Spleen (tissue), 11 donors: ENCODE data around the gene ABI1. TPM values are rescaled to one million over a fixed set of nuclear protein-coding genes. Genes with fewer than 3 reads are reported as not detected.
A peak's percentile ranks its signal among the peaks of the same experiment; 100 is the strongest.

Source experiments
- DNase-seq: peaks from one replicate; pipeline ENCODE4 v3.0.0-alpha.2; 2020
- H3K27ac ChIP-seq, 8 donors: fragments of 200-600 bp; sonication (generic) in 7 of 8; 1 replicate in 4 of 8; 2 replicates in 4 of 8; pipeline versions ENCODE4 v1.5.0 to v1.8.0; 2016 to 2021; ENCODE audit warnings: inconsistent platforms in 4 of 8, mild to moderate bottlenecking in 4 of 8, moderate library complexity in 1 of 8
- H3K27me3 ChIP-seq, 7 donors: fragments of 200-600 bp; sonication (generic) in 6 of 7; replicated peaks in 1 of 7; 1 replicate in 4 of 7; 2 replicates in 3 of 7; pipeline versions ENCODE4 v1.5.0 to v1.8.0; 2016 to 2021; ENCODE audit warnings: inconsistent platforms in 3 of 7, mild to moderate bottlenecking in 1 of 7
- H3K36me3 ChIP-seq, 6 donors: fragments of 200-600 bp; sonication (generic) in 5 of 6; 1 replicate in 4 of 6; 2 replicates in 2 of 6; pipeline versions ENCODE4 v1.5.0 to v1.8.0; 2016 to 2021; ENCODE audit warnings: inconsistent platforms in 2 of 6
- H3K4me1 ChIP-seq, 6 donors: fragments of 200-600 bp; sonication (generic) in 5 of 6; 1 replicate in 3 of 6; 2 replicates in 3 of 6; pipeline versions ENCODE4 v1.5.0 to v1.8.0; 2016 to 2021; ENCODE audit warnings: inconsistent platforms in 3 of 6
- H3K4me3 ChIP-seq, 8 donors: fragments of 200-600 bp; sonication (generic) in 7 of 8; 1 replicate in 4 of 8; 2 replicates in 4 of 8; pipeline versions ENCODE4 v1.5.0 to v1.8.0; 2016 to 2021; ENCODE audit warnings: inconsistent platforms in 4 of 8, mild to moderate bottlenecking in 4 of 8, moderate library complexity in 2 of 8
- H3K9me3 ChIP-seq, 8 donors: fragments of 200-600 bp; sonication (generic) in 7 of 8; 1 replicate in 4 of 8; 2 replicates in 4 of 8; pipeline versions ENCODE4 v1.5.0 to v1.8.0; 2016 to 2021; ENCODE audit warnings: inconsistent platforms in 4 of 8
- POLR2A ChIP-seq, 3 donors: fragments of 450-650 bp; IDR thresholded peaks; one replicate each; pipeline ENCODE4 v1.5.1; 2017; ENCODE audit warnings: antibody characterized with exemption in 3 of 3, mild to moderate bottlenecking in 1 of 3
- POLR2AphosphoS5 ChIP-seq, 3 donors: sonication (generic); formaldehyde crosslinking; IDR thresholded peaks; one replicate each; pipeline ENCODE4 v1.5.1; 2017; ENCODE audit warnings: antibody characterized with exemption in 3 of 3
- WGBS, 5 donors: extraction: QIAGEN DNeasy Blood & Tissue Kit in 3 of 5; methylation state at CpG; one replicate each; pipeline versions ENCODE4 v1.1.5 to v1.1.7; 2013 to 2018; 5-methylcytosine and 5-hydroxymethylcytosine counted together
- intact Hi-C: fragments of 100-400 bp; cut with DNase I; formaldehyde crosslinking; loops from one replicate; pipeline ENCODE4 v1.15.0; 2023; ENCODE audit warnings: low total_unique reads
- polyA plus RNA-seq, 3 donors: library from polyadenylated mRNA; stranded (reverse); fragments of 200-250 nt; gene quantifications; one replicate each; pipeline ENCODE4 v1.2.1, GENCODE V29; 2013
- total RNA-seq, 7 donors: library from RNA; depleted of rRNA in 3 of 7; stranded (reverse); fragments of >200 nt in 3 of 7; fragmentation: NEBNext Ultra II Directional in 4 of 7; extraction: Animal tissue kit (Norgen Biotek cat#: 25700) in 4 of 7; gene quantifications; one replicate each; pipeline versions ENCODE4 v1.1.0 to v1.2.1, GENCODE V29; 2016 to 2021
- TF ChIP-seq, protein P1 (sequence below), 11 experiments: fragments of 200-600 bp in 7 of 11; fragments of 450-650 bp in 4 of 11; sonication (generic) in 4 of 11; IDR thresholded peaks in 8 of 11; conservative IDR thresholded peaks in 3 of 11; 1 replicate in 7 of 11; 2 replicates in 4 of 11; pipeline versions ENCODE4 v1.4.0 to v1.8.0; 2016 to 2021; ENCODE audit warnings: antibody characterized with exemption in 11 of 11, inconsistent platforms in 4 of 11, mild to moderate bottlenecking in 1 of 11
- donor health status: healthy with polysubstance abuse.
- donor health status: DM: no; HTN: no; CAD: no; lungs with moderate emphysema.
- donor health status: DM: no; HTN: no; CAD: no.
- donor health status: Bipolar disorder and iron deficiency.
- donor health status: healthy.
- donor health status: DM: no; HTN: no; CAD: no.
- donor health status: DM: yes; HTN: yes; CAD: no.

Gene ABI1
- total and polyA plus RNA-seq, 10 donors: 33.4 to 74.0 (median 55.9) TPM

DNA sequence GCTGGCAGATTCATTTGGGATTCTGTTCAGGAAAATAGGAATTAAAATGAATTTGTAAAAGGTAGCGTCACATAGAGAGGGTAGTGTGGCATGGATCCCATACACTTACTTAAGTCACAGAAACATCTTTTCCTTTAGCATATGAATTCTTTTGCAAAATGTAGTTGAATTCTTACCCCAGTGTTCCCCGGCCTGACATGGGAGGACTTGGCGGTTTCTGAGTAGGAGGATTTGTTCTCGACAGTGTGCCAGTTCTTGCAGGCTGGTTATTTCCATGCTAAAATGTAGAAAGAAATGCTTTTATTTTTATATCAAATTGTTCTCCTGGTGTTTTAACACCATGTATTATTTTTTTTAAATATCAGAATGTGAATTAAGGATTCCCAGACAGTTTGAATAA lies 90.7 kb downstream of the ABI1 start:
- H3K9me3 ChIP-seq: no peaks in the 10 kb centered on the region
- H3K27me3 ChIP-seq: no peaks in the 10 kb centered on the region
- peaks cover 0 to 52% (median 18%) of the 10 kb centered on the region in 6 donors for H3K36me3 ChIP-seq
- no peak overlapping the region for H3K27ac ChIP-seq
- no peak for DNase-seq
- peaks cover 0 to 18% (median 0%) of the 10 kb centered on the region in 6 donors for H3K4me1 ChIP-seq
- H3K4me3 ChIP-seq: no peak overlapping the region
- intact Hi-C loops: no loop called here
- TF ChIP-seq POLR2A (IDR thresholded peaks at IDR 0.05): no peak
- TF ChIP-seq, protein P1, sequence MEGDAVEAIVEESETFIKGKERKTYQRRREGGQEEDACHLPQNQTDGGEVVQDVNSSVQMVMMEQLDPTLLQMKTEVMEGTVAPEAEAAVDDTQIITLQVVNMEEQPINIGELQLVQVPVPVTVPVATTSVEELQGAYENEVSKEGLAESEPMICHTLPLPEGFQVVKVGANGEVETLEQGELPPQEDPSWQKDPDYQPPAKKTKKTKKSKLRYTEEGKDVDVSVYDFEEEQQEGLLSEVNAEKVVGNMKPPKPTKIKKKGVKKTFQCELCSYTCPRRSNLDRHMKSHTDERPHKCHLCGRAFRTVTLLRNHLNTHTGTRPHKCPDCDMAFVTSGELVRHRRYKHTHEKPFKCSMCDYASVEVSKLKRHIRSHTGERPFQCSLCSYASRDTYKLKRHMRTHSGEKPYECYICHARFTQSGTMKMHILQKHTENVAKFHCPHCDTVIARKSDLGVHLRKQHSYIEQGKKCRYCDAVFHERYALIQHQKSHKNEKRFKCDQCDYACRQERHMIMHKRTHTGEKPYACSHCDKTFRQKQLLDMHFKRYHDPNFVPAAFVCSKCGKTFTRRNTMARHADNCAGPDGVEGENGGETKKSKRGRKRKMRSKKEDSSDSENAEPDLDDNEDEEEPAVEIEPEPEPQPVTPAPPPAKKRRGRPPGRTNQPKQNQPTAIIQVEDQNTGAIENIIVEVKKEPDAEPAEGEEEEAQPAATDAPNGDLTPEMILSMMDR (IDR thresholded peaks at IDR 0.05 in 8 of 11, conservative IDR thresholded peaks at IDR 0.05 in 3 of 11): no peak
- TF ChIP-seq POLR2AphosphoS5 (IDR thresholded peaks at IDR 0.05): no peak
- WGBS, 5 donors: 95 to 97% (median 96%) methylated on average over 4 of the region's 4 CpGs

DNA sequence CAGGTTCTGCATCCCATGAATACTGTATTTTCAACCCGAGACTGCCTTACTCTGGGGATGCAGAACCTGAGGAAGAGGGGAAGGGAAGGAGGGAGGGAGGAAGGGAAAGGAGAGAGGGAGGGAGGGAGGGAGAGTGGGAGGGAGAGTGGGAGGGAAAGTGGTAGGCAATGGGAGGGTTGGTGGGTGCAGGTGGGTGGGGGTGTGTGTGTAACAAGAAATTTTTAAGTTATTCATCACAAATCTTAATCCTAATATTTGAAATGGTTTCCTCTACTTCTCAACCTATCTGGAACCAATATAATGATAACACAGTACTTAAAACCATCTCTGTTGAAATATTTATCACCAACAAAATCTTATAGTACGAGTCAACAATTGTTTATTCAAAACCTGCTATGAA lies 95.2 kb downstream of the ABI1 start:
- H3K36me3 ChIP-seq: peaks cover 0 to 95% (median 29%) of the 10 kb centered on the region in 6 donors
- H3K27me3 ChIP-seq: no peaks in the 10 kb centered on the region
- DNase-seq: no peak
- no peak overlapping the region for H3K4me3 ChIP-seq
- H3K4me1 ChIP-seq: peaks cover 0 to 3% (median 0%) of the 10 kb centered on the region in 6 donors
- intact Hi-C loops: no loop called here
- WGBS, 5 donors: 89 to 100% (median 98%) methylated on average over 2 of the region's 2 CpGs
- TF ChIP-seq, protein P1 (IDR thresholded peaks at IDR 0.05 in 8 of 11, conservative IDR thresholded peaks at IDR 0.05 in 3 of 11): no peak
- no peak for TF ChIP-seq POLR2AphosphoS5 (IDR thresholded peaks at IDR 0.05)
- TF ChIP-seq POLR2A (IDR thresholded peaks at IDR 0.05): no peak
- H3K9me3 ChIP-seq: no peaks in the 10 kb centered on the region
- no peak overlapping the region for H3K27ac ChIP-seq

DNA sequence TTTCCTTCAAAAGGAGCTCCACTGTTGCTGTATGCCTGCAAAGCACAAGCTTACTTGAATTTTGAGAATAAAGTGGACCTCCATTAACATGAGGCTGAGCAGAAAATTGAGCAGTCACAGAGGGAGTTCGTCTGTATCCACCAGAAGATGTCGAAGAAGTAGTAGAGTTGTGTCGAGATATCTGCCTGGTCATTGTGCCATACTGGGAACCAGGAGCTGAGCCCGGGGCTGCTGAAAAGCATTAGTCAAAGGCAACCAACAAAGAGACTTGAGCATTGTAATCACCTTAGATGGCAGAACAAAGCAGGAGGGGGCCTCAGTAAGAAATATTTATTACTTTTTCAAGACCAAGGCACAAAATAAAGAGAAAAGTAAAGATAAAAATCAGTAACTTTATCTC lies 101.8 kb downstream of the ABI1 start:
- Histone ChIP-seq H3K9me3 (no peaks in the 10 kb centered on the region), H3K27me3 (no peaks in the 10 kb centered on the region), H3K4me1 (peaks cover 0 to 15% (median 9%) of the 10 kb centered on the region in 6 donors), H3K4me3 (no peak overlapping the region), H3K27ac (no peak overlapping the region), H3K36me3 (peaks cover 0 to 76% (median 23%) of the 10 kb centered on the region in 6 donors)
- no peak for TF ChIP-seq POLR2AphosphoS5 (IDR thresholded peaks at IDR 0.05)
- TF ChIP-seq POLR2A (IDR thresholded peaks at IDR 0.05): no peak
- TF ChIP-seq, protein P1 (IDR thresholded peaks at IDR 0.05 in 8 of 11, conservative IDR thresholded peaks at IDR 0.05 in 3 of 11): no peak
- intact Hi-C loops: loop anchor here (10.0 kb wide), 1 partner anchor 86 kb away; no protein-coding TSS in a partner anchor
- no peak for DNase-seq
- WGBS, 5 donors: 91 to 96% (median 94%) methylated on average over 4 of the region's 4 CpGs

DNA sequence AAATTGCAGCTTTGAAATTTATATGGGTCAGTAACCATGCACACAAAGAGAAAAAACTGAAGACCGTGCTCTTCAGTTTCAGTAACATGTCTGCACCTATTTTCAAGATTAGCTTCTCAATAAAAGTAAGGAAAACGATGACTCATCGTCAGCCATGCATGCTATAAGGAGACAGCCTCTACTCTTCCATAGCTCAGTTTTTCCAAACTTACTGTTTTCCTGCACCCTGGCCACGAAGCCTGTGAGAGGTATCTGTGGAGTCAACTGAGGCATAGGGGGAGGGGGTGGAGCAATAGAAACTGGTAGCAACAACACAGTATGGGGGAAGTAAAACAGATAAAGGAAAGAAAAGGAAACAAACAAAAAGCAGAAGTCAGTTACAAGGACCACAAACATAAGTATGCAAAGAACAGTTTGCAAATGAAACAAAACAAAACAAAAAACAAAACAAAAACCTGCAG lies 105.3 kb downstream of the ABI1 start:
- Histone ChIP-seq H3K27ac (peak overlapping the region in 5 of 8 donors; percentile 12 to 65 (median 28)), H3K36me3 (peaks cover 0 to 74% (median 28%) of the 10 kb centered on the region in 6 donors), H3K4me3 (no peak overlapping the region), H3K27me3 (no peaks in the 10 kb centered on the region), H3K4me1 (peaks cover 0 to 15% (median 9%) of the 10 kb centered on the region in 6 donors), H3K9me3 (no peaks in the 10 kb centered on the region)
- DNase-seq: no peak
- intact Hi-C loops: loop anchor here (10.0 kb wide), 1 partner anchor 89 kb away; no protein-coding TSS in a partner anchor
- TF ChIP-seq, protein P1 (IDR thresholded peaks at IDR 0.05 in 8 of 11, conservative IDR thresholded peaks at IDR 0.05 in 3 of 11): no peak
- TF ChIP-seq POLR2AphosphoS5 (IDR thresholded peaks at IDR 0.05) (no peak), POLR2A (IDR thresholded peaks at IDR 0.05) (no peak)
- WGBS, 5 donors: 68 to 73% (median 69%) methylated on average over 4 of the region's 4 CpGs
